CD4-positive, alpha-beta T cell treated with Interleukin-10 for 1 hour (primary cell): ENCODE data around the gene MDGA2.

Experiments used
- DNase-seq: peaks from one replicate; pipeline ENCODE4 v3.0.0-alpha.2; 2020

Gene MDGA2

GRCh38 chr14:47606566-47606965, 68.8 kb downstream of the MDGA2 start:
- DNase-seq: no peak

- DNase-seq: no peak
These were observed 78.5 kb downstream of the MDGA2 start for GRCh38 chr14:47596860-47597259.

GRCh38 chr14:47596232-47596631, 79.2 kb downstream of the MDGA2 start:
- DNase-seq: no peak

- DNase-seq: no peak
These were observed 79.9 kb downstream of the MDGA2 start for GRCh38 chr14:47595552-47595951.

- no peak for DNase-seq
These were observed 84.5 kb downstream of the MDGA2 start for GRCh38 chr14:47590767-47591495.

GRCh38 chr14:47585447-47585846, 90.0 kb downstream of the MDGA2 start:
- no peak for DNase-seq

GRCh38 chr14:47567273-47567672, 108.1 kb downstream of the MDGA2 start:
- no peak for DNase-seq

GRCh38 chr14:47557894-47558293, 117.5 kb downstream of the MDGA2 start:
- no peak for DNase-seq

- no peak for DNase-seq
These were observed 120.1 kb downstream of the MDGA2 start for GRCh38 chr14:47555333-47555732.

GRCh38 chr14:47549886-47550285, 125.5 kb downstream of the MDGA2 start:
- no peak for DNase-seq

GRCh38 chr14:47543459-47543858, 131.9 kb downstream of the MDGA2 start:
- DNase-seq: no peak

- DNase-seq: no peak
These were observed 133.7 kb downstream of the MDGA2 start for GRCh38 chr14:47541662-47542061.

GRCh38 chr14:47539031-47539461, 136.4 kb downstream of the MDGA2 start:
- no peak for DNase-seq

GRCh38 chr14:47536341-47536740, 139.1 kb downstream of the MDGA2 start:
- DNase-seq: no peak

- no peak for DNase-seq
These were observed 148.7 kb downstream of the MDGA2 start for GRCh38 chr14:47526591-47527244.

- no peak for DNase-seq
These were observed 150.9 kb downstream of the MDGA2 start for GRCh38 chr14:47524524-47524923.

- DNase-seq: no peak
These were observed 155.0 kb downstream of the MDGA2 start for GRCh38 chr14:47520382-47520781.

- DNase-seq: no peak
These were observed 163.6 kb downstream of the MDGA2 start for GRCh38 chr14:47511829-47512228.

GRCh38 chr14:47509957-47510356, 165.4 kb downstream of the MDGA2 start:
- DNase-seq: no peak

- DNase-seq: no peak
These were observed 167.5 kb downstream of the MDGA2 start for GRCh38 chr14:47507861-47508260.

- no peak for DNase-seq
These were observed 175.0 kb downstream of the MDGA2 start for GRCh38 chr14:47500369-47500768.

- DNase-seq: no peak
These were observed 184.6 kb downstream of the MDGA2 start for GRCh38 chr14:47490766-47491165.

GRCh38 chr14:47490353-47490752, 185.1 kb downstream of the MDGA2 start:
- DNase-seq: no peak

GRCh38 chr14:47485421-47485820, 190.0 kb downstream of the MDGA2 start:
- no peak for DNase-seq

- DNase-seq: no peak
These were observed 192.0 kb downstream of the MDGA2 start for GRCh38 chr14:47483449-47483848.
